GM12864 (cell line): ENCODE results near the gene CACNA2D1.

Experiments used
- DNase-seq: peaks from one replicate; pipeline ENCODE4 v3.0.0-alpha.2; 2011; ENCODE audit warnings: low read depth
- H3K4me3 ChIP-seq: 2 replicates; pipeline ENCODE4 v1.5.1; 2011; ENCODE audit warnings: mild to moderate bottlenecking, low read depth, low read length, control low read depth
- CTCF ChIP-seq: IDR thresholded peaks from 2 replicates; pipeline ENCODE4 v1.5.1; 2011; ENCODE audit warnings: low read depth, mild to moderate bottlenecking, moderate library complexity, low read length, control low read depth, inconsistent platforms; ENCODE audit errors: missing control alignments

CACNA2D1 gene

GRCh38 chr7:81934596-81935301, 508.8 kb downstream of the CACNA2D1 start:
- TF ChIP-seq CTCF = no peak
- no peak overlapping the region for H3K4me3 ChIP-seq
- no peak for DNase-seq

GRCh38 chr7:81932936-81933335, 510.6 kb downstream of the CACNA2D1 start:
- no peak for TF ChIP-seq CTCF
- no peak for DNase-seq
- no peak overlapping the region for H3K4me3 ChIP-seq

- TF ChIP-seq CTCF = no peak
- no peak overlapping the region for H3K4me3 ChIP-seq
- DNase-seq = no peak
These were observed 514.2 kb downstream of the CACNA2D1 start for GRCh38 chr7:81929386-81929785.

- TF ChIP-seq CTCF = no peak
- no peak for DNase-seq
- no peak overlapping the region for H3K4me3 ChIP-seq
These were observed 517.4 kb downstream of the CACNA2D1 start for GRCh38 chr7:81926154-81926553.

GRCh38 chr7:81925530-81925929, 518.0 kb downstream of the CACNA2D1 start:
- no peak for TF ChIP-seq CTCF
- no peak overlapping the region for H3K4me3 ChIP-seq
- DNase-seq = no peak

- no peak overlapping the region for H3K4me3 ChIP-seq
- no peak for DNase-seq
- TF ChIP-seq CTCF = no peak
These were observed 519.1 kb downstream of the CACNA2D1 start for GRCh38 chr7:81924494-81924893.

- no peak overlapping the region for H3K4me3 ChIP-seq
- DNase-seq = no peak
- no peak for TF ChIP-seq CTCF
These were observed 524.1 kb downstream of the CACNA2D1 start for GRCh38 chr7:81919494-81919893.
